IPS-NIHi11 (cell line): ENCODE measurements around the gene FBXL5.
A peak's percentile ranks its signal among the peaks of the same experiment; 100 is the strongest.
"Not testable (repeated sequence)": the region's sequence is repeated elsewhere in the genome, so short reads cannot be mapped to it uniquely, and the experiment has no call there.

Source experiments
- DNase-seq: peaks from one replicate; pipeline ENCODE4 v3.0.0; 2012; ENCODE audit warnings: mixed read lengths, low spot score

FBXL5 gene

GRCh38 chr4:15651676-15652075, 3.5 kb downstream of the FBXL5 start:
- DNase-seq = no peak

GRCh38 chr4:15649914-15650545, 5.1 kb downstream of the FBXL5 start:
- peak; percentile 49 for DNase-seq

GRCh38 chr4:15648600-15648999, 6.6 kb downstream of the FBXL5 start:
- DNase-seq = no peak

GRCh38 chr4:15638418-15638817, 16.7 kb downstream of the FBXL5 start:
- DNase-seq = no peak

- no peak for DNase-seq
Measured at GRCh38 chr4:15636818-15637217, 18.3 kb downstream of the FBXL5 start.

- DNase-seq = not testable (repeated sequence)
Measured at GRCh38 chr4:15617407-15617806, 37.8 kb downstream of the FBXL5 start.

- DNase-seq = not testable (repeated sequence)
Measured at GRCh38 chr4:15614891-15615290, 40.3 kb downstream of the FBXL5 start.

GRCh38 chr4:15612136-15612535, 43.0 kb downstream of the FBXL5 start:
- no peak for DNase-seq

GRCh38 chr4:15610855-15611254, 44.3 kb downstream of the FBXL5 start:
- no peak for DNase-seq

- DNase-seq = no peak
Measured at GRCh38 chr4:15605537-15605936, 49.6 kb downstream of the FBXL5 start.

- no peak for DNase-seq
Measured at GRCh38 chr4:15601862-15602261, 53.3 kb downstream of the FBXL5 start.

GRCh38 chr4:15600176-15600575, 55.0 kb downstream of the FBXL5 start:
- DNase-seq = no peak

GRCh38 chr4:15598644-15599043, 56.5 kb downstream of the FBXL5 start:
- no peak for DNase-seq

- DNase-seq = no peak
Measured at GRCh38 chr4:15592799-15593198, 62.4 kb downstream of the FBXL5 start.

- DNase-seq = no peak
Measured at GRCh38 chr4:15587649-15588048, 67.5 kb downstream of the FBXL5 start.

- DNase-seq = no peak
Measured at GRCh38 chr4:15586066-15586465, 69.1 kb downstream of the FBXL5 start.

GRCh38 chr4:15585331-15585730, 69.8 kb downstream of the FBXL5 start:
- no peak for DNase-seq

- no peak for DNase-seq
Measured at GRCh38 chr4:15584785-15585184, 70.4 kb downstream of the FBXL5 start.

GRCh38 chr4:15577508-15577907, 77.6 kb downstream of the FBXL5 start:
- DNase-seq = no peak

GRCh38 chr4:15575966-15576365, 79.2 kb downstream of the FBXL5 start:
- DNase-seq = no peak

GRCh38 chr4:15569746-15570145, 85.4 kb downstream of the FBXL5 start:
- DNase-seq = no peak

GRCh38 chr4:15568821-15569220, 86.3 kb downstream of the FBXL5 start:
- DNase-seq = no peak

- DNase-seq = peak; percentile 11
Measured at GRCh38 chr4:15563871-15564270, 91.3 kb downstream of the FBXL5 start.

- DNase-seq = no peak
Measured at GRCh38 chr4:15562623-15563022, 92.5 kb downstream of the FBXL5 start.

- DNase-seq = no peak
Measured at GRCh38 chr4:15562114-15562513, 93.0 kb downstream of the FBXL5 start.
